Subcutaneous adipose tissue (tissue), 4 donors: ENCODE measurements around the gene UBB. TPM values are rescaled to one million over a fixed set of nuclear protein-coding genes. Genes with fewer than 3 reads are reported as not detected.

Source experiments
- CTCF ChIP-seq: fragments of 450-650 bp; IDR thresholded peaks from one replicate; pipeline ENCODE4 v1.5.1; 2016; ENCODE audit warnings: low read depth, mild to moderate bottlenecking, control low read depth, antibody characterized with exemption, moderate library complexity
- total RNA-seq, 4 donors: library from RNA; depleted of rRNA; stranded (reverse); fragments of >200 nt; gene quantifications; one replicate each; pipeline ENCODE4 v1.1.0, GENCODE V29; 2016

The UBB gene
- total RNA-seq, 4 donors from 2014 or later: 631 to 867 (median 703) TPM

GRCh38 chr17:16377941-16378341, 3.0 kb upstream of the UBB start:
- no peak for TF ChIP-seq CTCF

- TF ChIP-seq CTCF: no peak
These were observed 2.1 kb upstream of the UBB start for GRCh38 chr17:16378636-16379282.

GRCh38 chr17:16379654-16380053, 1.2 kb upstream of the UBB start:
- no peak for TF ChIP-seq CTCF

GRCh38 chr17:16381496-16381820, 567 bp downstream of the UBB start:
- no peak for TF ChIP-seq CTCF

GRCh38 chr17:16383216-16383615, 2.3 kb downstream of the UBB start:
- TF ChIP-seq CTCF: no peak

- no peak for TF ChIP-seq CTCF
These were observed 2.9 kb downstream of the UBB start for GRCh38 chr17:16383772-16384287.

- no peak for TF ChIP-seq CTCF
These were observed 3.7 kb downstream of the UBB start for GRCh38 chr17:16384557-16384956.
